Tibial nerve (tissue), 4 donors: ENCODE measurements around the gene AFMID.

Experiments used
- EP300 ChIP-seq, 2 donors: sonication (generic); formaldehyde crosslinking; IDR thresholded peaks; one replicate each; pipeline ENCODE4 v1.6.1; 2017; ENCODE audit warnings: antibody characterized with exemption in 2 of 2, mild to moderate bottlenecking in 1 of 2
- POLR2A ChIP-seq, 2 donors: fragments of 450-650 bp; IDR thresholded peaks; one replicate each; pipeline ENCODE4 v1.6.1; 2017; ENCODE audit warnings: antibody characterized with exemption in 2 of 2, mild to moderate bottlenecking in 2 of 2, moderate library complexity in 2 of 2
- TF ChIP-seq, protein P1 (sequence below), 5 experiments: fragments of 200-600 bp in 3 of 5; fragments of 450-650 bp in 2 of 5; sonication (generic) in 3 of 5; IDR thresholded peaks; one replicate each; pipeline ENCODE4 v1.5.1; 2016 to 2019; ENCODE audit warnings: antibody characterized with exemption in 5 of 5, mild to moderate bottlenecking in 3 of 5, moderate library complexity in 2 of 5

- TF ChIP-seq, protein P1, sequence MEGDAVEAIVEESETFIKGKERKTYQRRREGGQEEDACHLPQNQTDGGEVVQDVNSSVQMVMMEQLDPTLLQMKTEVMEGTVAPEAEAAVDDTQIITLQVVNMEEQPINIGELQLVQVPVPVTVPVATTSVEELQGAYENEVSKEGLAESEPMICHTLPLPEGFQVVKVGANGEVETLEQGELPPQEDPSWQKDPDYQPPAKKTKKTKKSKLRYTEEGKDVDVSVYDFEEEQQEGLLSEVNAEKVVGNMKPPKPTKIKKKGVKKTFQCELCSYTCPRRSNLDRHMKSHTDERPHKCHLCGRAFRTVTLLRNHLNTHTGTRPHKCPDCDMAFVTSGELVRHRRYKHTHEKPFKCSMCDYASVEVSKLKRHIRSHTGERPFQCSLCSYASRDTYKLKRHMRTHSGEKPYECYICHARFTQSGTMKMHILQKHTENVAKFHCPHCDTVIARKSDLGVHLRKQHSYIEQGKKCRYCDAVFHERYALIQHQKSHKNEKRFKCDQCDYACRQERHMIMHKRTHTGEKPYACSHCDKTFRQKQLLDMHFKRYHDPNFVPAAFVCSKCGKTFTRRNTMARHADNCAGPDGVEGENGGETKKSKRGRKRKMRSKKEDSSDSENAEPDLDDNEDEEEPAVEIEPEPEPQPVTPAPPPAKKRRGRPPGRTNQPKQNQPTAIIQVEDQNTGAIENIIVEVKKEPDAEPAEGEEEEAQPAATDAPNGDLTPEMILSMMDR (IDR thresholded peaks at IDR 0.05), result no peak
- TF ChIP-seq POLR2A (IDR thresholded peaks at IDR 0.05), result no peak
- TF ChIP-seq EP300 (IDR thresholded peaks at IDR 0.05), result no peak
These were observed 11.6 kb upstream of the AFMID start for GRCh38 chr17:78175643-78175981.
